Measurements from ENCODE around the gene KRTAP1-3. TPM values are rescaled to one million over a fixed set of nuclear protein-coding genes. Genes with fewer than 3 reads are reported as not detected.
"Not testable (repeated sequence)": the region's sequence is repeated elsewhere in the genome, so short reads cannot be mapped to it uniquely, and the experiment has no call there.

The KRTAP1-3 gene, protein sequence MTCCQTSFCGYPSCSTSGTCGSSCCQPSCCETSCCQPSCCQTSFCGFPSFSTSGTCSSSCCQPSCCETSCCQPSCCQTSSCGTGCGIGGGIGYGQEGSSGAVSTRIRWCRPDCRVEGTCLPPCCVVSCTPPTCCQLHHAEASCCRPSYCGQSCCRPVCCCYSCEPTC
- total RNA-seq, result not detected

DNA sequence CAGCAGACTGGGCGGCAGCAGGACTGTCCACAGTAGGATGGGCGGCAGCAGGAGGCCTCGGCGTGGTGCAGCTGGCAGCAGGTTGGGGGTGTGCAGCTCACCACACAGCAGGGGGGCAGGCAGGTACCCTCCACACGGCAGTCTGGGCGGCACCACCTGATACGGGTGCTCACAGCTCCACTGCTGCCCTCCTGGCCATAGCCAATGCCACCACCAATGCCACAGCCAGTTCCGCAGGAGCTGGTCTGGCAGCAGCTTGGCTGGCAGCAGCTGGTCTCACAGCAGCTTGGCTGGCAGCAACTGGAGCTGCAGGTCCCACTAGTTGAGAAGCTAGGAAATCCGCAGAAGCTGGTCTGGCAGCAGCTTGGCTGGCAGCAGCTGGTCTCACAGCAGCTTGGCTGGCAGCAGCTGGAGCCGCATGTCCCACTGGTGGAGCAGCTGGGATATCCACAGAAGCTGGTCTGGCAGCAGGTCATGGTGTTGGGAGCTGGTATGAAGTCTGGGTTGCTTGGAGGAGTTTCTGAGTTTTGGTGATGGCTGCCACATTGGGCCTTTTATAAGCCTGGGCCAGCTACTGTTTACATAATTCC, at the start of gene KRTAP1-3:
Gene KRTAP1-3 (minus strand): TSS at position 529 of the 590 bp plus-strand sequence. CDS start 53 bp downstream, at position 476.
- H3K27me3 ChIP-seq; DNase-seq (ENCODE audit: extremely low spot score); intact Hi-C loops (cut with DNase I); H3K9me3 ChIP-seq; H3K27ac ChIP-seq (replicated peaks in 1 of 4); H3K4me3 ChIP-seq; H3K36me3 ChIP-seq; H3K4me1 ChIP-seq: not testable (repeated sequence)
- 92% methylated on average over 4 of the region's 10 CpGs for WGBS

DNA sequence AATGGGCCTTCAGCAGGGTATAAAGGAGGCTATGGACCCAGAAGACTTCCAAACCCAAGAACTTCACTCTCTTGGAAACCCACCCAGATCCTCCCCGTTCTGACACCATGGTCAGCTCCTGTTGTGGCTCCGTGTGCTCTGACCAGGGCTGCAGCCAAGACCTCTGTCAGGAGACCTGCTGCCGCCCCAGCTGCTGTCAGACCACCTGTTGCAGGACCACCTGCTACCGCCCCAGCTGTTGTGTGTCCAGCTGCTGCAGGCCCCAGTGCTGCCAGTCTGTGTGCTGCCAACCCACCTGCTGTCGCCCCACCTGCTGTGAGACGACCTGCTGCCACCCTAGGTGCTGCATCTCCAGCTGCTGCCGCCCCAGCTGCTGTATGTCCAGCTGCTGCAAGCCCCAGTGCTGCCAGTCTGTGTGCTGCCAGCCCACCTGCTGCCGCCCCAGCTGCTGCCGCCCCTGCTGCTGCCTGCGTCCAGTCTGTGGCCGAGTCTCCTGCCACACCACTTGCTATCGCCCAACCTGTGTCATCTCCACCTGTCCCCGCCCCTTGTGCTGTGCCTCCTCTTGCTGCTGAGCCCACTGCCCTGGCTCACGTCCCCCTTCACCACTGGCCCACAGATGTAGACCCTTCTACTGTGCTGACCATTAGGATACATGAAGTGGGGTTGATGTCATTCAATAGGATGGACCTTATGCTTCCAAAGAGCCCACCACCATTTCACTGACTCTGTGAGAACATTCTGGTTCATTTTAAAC, 49.6 kb upstream of the KRTAP1-3 start, which contains the start of gene KRTAP4-7:
Gene KRTAP4-7 (plus strand): TSS at position 51 of the 757 bp plus-strand sequence. CDS start 57 bp downstream, at position 108.
- intact Hi-C loops (cut with DNase I), result not testable (repeated sequence)

DNA sequence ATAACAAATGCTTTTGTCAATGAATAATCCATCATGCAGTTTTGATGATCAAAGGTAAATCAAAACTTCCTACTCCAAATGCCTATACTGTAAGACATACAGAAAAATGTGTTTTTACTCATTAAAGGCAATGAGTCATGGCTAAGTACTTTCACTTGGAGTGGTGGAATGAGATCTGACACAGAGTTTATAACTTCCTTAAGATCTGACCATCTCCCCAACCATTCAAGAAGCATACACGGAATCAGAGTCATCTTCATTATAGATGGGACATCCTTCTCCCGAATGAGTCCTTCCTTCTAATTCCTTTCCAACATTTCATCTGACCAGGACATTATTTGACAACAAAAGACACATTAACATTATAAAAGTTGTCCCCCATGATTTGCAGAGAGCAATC, 48.8 kb upstream of the KRTAP1-3 start:
- intact Hi-C loops (cut with DNase I); DNase-seq (ENCODE audit: extremely low spot score); H3K9me3 ChIP-seq; H3K36me3 ChIP-seq; H3K4me3 ChIP-seq; H3K27ac ChIP-seq (replicated peaks in 1 of 4); H3K4me1 ChIP-seq: not testable (repeated sequence)
- H3K27me3 ChIP-seq, result peaks cover 0 to 11% (median 0%) of the 10 kb centered on the region in 4 donors
- WGBS, result 89% methylated on average over 2 of the region's 2 CpGs

More for the DNA sequence above, 49.6 kb upstream of the KRTAP1-3 start, which contains the start of gene KRTAP4-7:
- H3K4me1 ChIP-seq; DNase-seq (ENCODE audit: extremely low spot score); H3K4me3 ChIP-seq; H3K9me3 ChIP-seq; H3K36me3 ChIP-seq; H3K27ac ChIP-seq (replicated peaks in 1 of 4): not testable (repeated sequence)
- H3K27me3 ChIP-seq, result peaks cover 0 to 11% (median 0%) of the 10 kb centered on the region in 4 donors
- WGBS, result 65% methylated on average over 4 of the region's 14 CpGs

DNA sequence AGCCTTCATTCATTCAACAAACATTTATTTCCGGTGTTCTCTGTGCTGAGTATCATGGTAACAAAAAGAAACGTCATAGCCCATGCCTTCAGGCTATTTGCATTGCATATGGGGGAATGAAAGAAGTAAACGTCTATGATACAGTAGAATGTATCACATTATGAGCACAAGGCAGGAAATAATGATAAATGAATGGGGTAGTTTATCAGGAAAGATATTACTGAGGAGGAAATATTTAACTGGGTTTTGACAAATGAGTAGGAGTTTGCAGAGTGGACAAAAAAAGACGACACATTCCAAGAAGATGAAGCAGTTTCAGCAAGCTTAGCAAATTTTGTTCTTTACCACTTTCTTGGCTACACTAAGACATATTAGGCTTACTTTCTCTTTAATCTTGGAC, 48.0 kb upstream of the KRTAP1-3 start:
- Histone ChIP-seq H3K4me1 (no peaks in the 10 kb centered on the region), H3K27me3 (peaks cover 0 to 11% (median 0%) of the 10 kb centered on the region in 4 donors), H3K4me3 (no peak overlapping the region), H3K9me3 (no peaks in the 10 kb centered on the region), H3K36me3 (no peaks in the 10 kb centered on the region), H3K27ac (replicated peaks in 1 of 4) (no peak overlapping the region)
- intact Hi-C loops (cut with DNase I), result no loop called here
- TF ChIP-seq POLR2AphosphoS5 (IDR thresholded peaks at IDR 0.05), result no peak
- TF ChIP-seq, protein P1, sequence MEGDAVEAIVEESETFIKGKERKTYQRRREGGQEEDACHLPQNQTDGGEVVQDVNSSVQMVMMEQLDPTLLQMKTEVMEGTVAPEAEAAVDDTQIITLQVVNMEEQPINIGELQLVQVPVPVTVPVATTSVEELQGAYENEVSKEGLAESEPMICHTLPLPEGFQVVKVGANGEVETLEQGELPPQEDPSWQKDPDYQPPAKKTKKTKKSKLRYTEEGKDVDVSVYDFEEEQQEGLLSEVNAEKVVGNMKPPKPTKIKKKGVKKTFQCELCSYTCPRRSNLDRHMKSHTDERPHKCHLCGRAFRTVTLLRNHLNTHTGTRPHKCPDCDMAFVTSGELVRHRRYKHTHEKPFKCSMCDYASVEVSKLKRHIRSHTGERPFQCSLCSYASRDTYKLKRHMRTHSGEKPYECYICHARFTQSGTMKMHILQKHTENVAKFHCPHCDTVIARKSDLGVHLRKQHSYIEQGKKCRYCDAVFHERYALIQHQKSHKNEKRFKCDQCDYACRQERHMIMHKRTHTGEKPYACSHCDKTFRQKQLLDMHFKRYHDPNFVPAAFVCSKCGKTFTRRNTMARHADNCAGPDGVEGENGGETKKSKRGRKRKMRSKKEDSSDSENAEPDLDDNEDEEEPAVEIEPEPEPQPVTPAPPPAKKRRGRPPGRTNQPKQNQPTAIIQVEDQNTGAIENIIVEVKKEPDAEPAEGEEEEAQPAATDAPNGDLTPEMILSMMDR (IDR thresholded peaks at IDR 0.05), result no peak
- no peak for TF ChIP-seq EP300 (IDR thresholded peaks at IDR 0.05)
- TF ChIP-seq POLR2A (IDR thresholded peaks at IDR 0.05; ENCODE audit: low read depth), result no peak
- no peak for DNase-seq (ENCODE audit: extremely low spot score)
- WGBS, result 43% methylated on average over 4 of the region's 4 CpGs

DNA sequence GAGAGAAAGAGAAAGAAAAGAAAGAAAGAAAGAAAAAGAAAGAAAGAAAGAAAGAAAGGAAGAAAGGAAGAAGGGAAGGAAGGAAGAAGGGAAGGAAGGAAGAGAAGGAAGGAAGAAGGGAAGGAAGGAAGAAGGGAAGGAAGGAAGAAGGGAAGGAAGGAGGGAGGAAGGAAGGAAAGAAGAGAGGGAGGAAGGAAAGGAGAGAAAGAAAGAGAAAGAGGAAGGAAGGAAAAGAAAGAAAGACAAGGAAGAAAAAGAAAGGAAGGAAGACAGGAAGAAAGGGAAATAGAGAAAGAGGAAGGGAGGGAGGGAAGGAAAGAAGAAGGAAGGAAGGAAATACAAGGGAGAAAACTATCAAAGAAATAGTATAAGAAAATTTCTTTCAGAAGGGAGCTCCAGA, 42.1 kb upstream of the KRTAP1-3 start:
- H3K4me3 ChIP-seq, result no peak overlapping the region
- no peaks in the 10 kb centered on the region for H3K4me1 ChIP-seq
- no peak for TF ChIP-seq POLR2AphosphoS5 (IDR thresholded peaks at IDR 0.05)
- no peak overlapping the region for H3K27ac ChIP-seq (replicated peaks in 1 of 4)
- H3K36me3 ChIP-seq, result no peaks in the 10 kb centered on the region
- intact Hi-C loops (cut with DNase I), result no loop called here
- H3K27me3 ChIP-seq, result peaks cover 0 to 6% (median 0%) of the 10 kb centered on the region in 4 donors
- no peaks in the 10 kb centered on the region for H3K9me3 ChIP-seq
- no peak for DNase-seq (ENCODE audit: extremely low spot score)

DNA sequence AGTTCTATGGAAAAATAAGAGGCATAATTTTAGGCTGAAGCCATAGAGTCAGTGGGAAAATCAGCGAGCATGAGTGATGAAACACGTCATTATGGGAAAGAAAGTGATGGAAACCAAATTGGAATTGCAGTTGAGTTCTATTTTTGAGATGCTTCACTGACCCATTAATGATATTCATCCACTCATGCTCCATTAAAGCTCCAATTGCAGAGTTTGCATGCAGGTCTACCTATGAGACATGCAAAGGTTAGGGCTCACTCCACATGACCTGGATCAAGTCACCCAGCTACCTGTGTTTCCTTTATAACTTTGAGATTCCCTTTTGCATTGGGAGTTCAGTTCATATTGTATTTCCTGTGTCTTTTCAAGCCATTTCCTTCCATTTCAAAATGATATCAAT, 39.0 kb upstream of the KRTAP1-3 start:
- no peaks in the 10 kb centered on the region for H3K36me3 ChIP-seq
- WGBS, result 86% methylated on average over 2 of the region's 2 CpGs

More for the DNA sequence above, 39.0 kb upstream of the KRTAP1-3 start:
- no peaks in the 10 kb centered on the region for H3K4me1 ChIP-seq
- DNase-seq (ENCODE audit: extremely low spot score), result no peak
- TF ChIP-seq POLR2AphosphoS5 (IDR thresholded peaks at IDR 0.05) (no peak), EP300 (IDR thresholded peaks at IDR 0.05) (no peak), POLR2A (IDR thresholded peaks at IDR 0.05; ENCODE audit: low read depth) (no peak)
- TF ChIP-seq, protein P1 (IDR thresholded peaks at IDR 0.05), result no peak
- no peak overlapping the region for H3K27ac ChIP-seq (replicated peaks in 1 of 4)
- H3K9me3 ChIP-seq, result no peaks in the 10 kb centered on the region
- no peak overlapping the region for H3K4me3 ChIP-seq
- H3K27me3 ChIP-seq, result peaks cover 0 to 6% (median 0%) of the 10 kb centered on the region in 4 donors
- intact Hi-C loops (cut with DNase I), result no loop called here

Measured in esophagus muscularis mucosa (tissue), 4 donors.